ENCODE data around the gene TMEM132C. TPM values are rescaled to one million over a fixed set of nuclear protein-coding genes. Genes with fewer than 3 reads are reported as not detected.

TMEM132C gene
- total RNA-seq, 6 experiments from 2014 or later: 0.04 to 0.19 (median 0.06) TPM; not detected in 3

GRCh38 chr12:128312661-128313060 lies 45.7 kb downstream of the TMEM132C start:
- no CpG with 5 or more reads among the region's 2 CpGs for WGBS (ENCODE audit: insufficient coverage, low coverage, low lambda C conversion rate, missing lambda C conversion rate)

GRCh38 chr12:128313931-128314330 lies 47.0 kb downstream of the TMEM132C start:
- Histone ChIP-seq H3K27ac (no peak overlapping the region), H3K27me3 (no peaks in the 10 kb centered on the region), H3K4me1 (no peaks in the 10 kb centered on the region), H3K36me3 (no peaks in the 10 kb centered on the region), H3K9me3 (no peaks in the 10 kb centered on the region), H3K4me3 (no peak overlapping the region)
- ATAC-seq (no peak), DNase-seq (no peak)
- intact Hi-C loops (cut with DNase I): no loop called here
- TF ChIP-seq CTCF (IDR thresholded peaks at IDR 0.05): no peak
- TF ChIP-seq POLR2A (IDR thresholded peaks at IDR 0.05): no peak
- 20% methylated on average over 2 of the region's 2 CpGs for WGBS (ENCODE audit: insufficient coverage, low coverage, low lambda C conversion rate, missing lambda C conversion rate)

More at GRCh38 chr12:128312661-128313060, 45.7 kb downstream of the TMEM132C start:
- Histone ChIP-seq H3K27ac (no peak overlapping the region), H3K4me1 (no peaks in the 10 kb centered on the region), H3K27me3 (no peaks in the 10 kb centered on the region), H3K4me3 (no peak overlapping the region), H3K36me3 (no peaks in the 10 kb centered on the region), H3K9me3 (no peaks in the 10 kb centered on the region)
- no peak for DNase-seq
- TF ChIP-seq POLR2A (IDR thresholded peaks at IDR 0.05): no peak
- no peak for TF ChIP-seq CTCF (IDR thresholded peaks at IDR 0.05)
- ATAC-seq: no peak
- intact Hi-C loops (cut with DNase I): no loop called here

GRCh38 chr12:128314611-128315010 lies 47.6 kb downstream of the TMEM132C start:
- H3K36me3 ChIP-seq: no peaks in the 10 kb centered on the region
- TF ChIP-seq CTCF (IDR thresholded peaks at IDR 0.05) (no peak), POLR2A (IDR thresholded peaks at IDR 0.05) (no peak)
- H3K4me3 ChIP-seq: no peak overlapping the region
- DNase-seq: no peak
- no peaks in the 10 kb centered on the region for H3K4me1 ChIP-seq
- H3K27ac ChIP-seq: no peak overlapping the region
- WGBS (ENCODE audit: insufficient coverage, low coverage, low lambda C conversion rate, missing lambda C conversion rate): 53% methylated on average over 3 of the region's 3 CpGs
- no peaks in the 10 kb centered on the region for H3K27me3 ChIP-seq
- intact Hi-C loops (cut with DNase I): no loop called here
- H3K9me3 ChIP-seq: no peaks in the 10 kb centered on the region
- no peak for ATAC-seq

- DNase-seq (no peak), ATAC-seq (no peak)
- 35% methylated on average over 6 of the region's 6 CpGs for WGBS (ENCODE audit: insufficient coverage, low coverage, low lambda C conversion rate, missing lambda C conversion rate)
- Histone ChIP-seq H3K27me3 (no peaks in the 10 kb centered on the region), H3K9me3 (no peaks in the 10 kb centered on the region), H3K4me3 (no peak overlapping the region), H3K4me1 (no peaks in the 10 kb centered on the region), H3K27ac (no peak overlapping the region), H3K36me3 (no peaks in the 10 kb centered on the region)
- intact Hi-C loops (cut with DNase I): no loop called here
- TF ChIP-seq CTCF (IDR thresholded peaks at IDR 0.05): no peak
- TF ChIP-seq POLR2A (IDR thresholded peaks at IDR 0.05): no peak
Observed at GRCh38 chr12:128316078-128316477, 49.1 kb downstream of the TMEM132C start.

GRCh38 chr12:128316973-128317526 lies 50.1 kb downstream of the TMEM132C start:
- H3K4me1 ChIP-seq: no peaks in the 10 kb centered on the region
- H3K9me3 ChIP-seq: no peaks in the 10 kb centered on the region
- H3K27ac ChIP-seq: no peak overlapping the region
- no peaks in the 10 kb centered on the region for H3K27me3 ChIP-seq
- intact Hi-C loops (cut with DNase I): no loop called here
- 20% methylated on average over 4 of the region's 4 CpGs for WGBS (ENCODE audit: insufficient coverage, low coverage, low lambda C conversion rate, missing lambda C conversion rate)
- DNase-seq: no peak
- H3K4me3 ChIP-seq: no peak overlapping the region
- H3K36me3 ChIP-seq: no peaks in the 10 kb centered on the region
- ATAC-seq: no peak
- TF ChIP-seq POLR2A (IDR thresholded peaks at IDR 0.05): no peak
- no peak for TF ChIP-seq CTCF (IDR thresholded peaks at IDR 0.05)

Data from right lobe of liver (tissue), 6 donors.